Stimulated activated CD4-positive, alpha-beta T cell treated with anti-CD3 and anti-CD28 coated beads, Interleukin-1b, Interleukin-23, amount 100 ng/mL, for 24 hours (primary cell): ENCODE measurements around the gene VANGL1.

Experiments
- DNase-seq, 4 experiments: peaks; one replicate each; pipeline ENCODE4 v3.0.0-alpha.2; 2020; ENCODE audit warnings: low read depth in 4 of 4, low spot score in 1 of 4

The VANGL1 gene

DNA sequence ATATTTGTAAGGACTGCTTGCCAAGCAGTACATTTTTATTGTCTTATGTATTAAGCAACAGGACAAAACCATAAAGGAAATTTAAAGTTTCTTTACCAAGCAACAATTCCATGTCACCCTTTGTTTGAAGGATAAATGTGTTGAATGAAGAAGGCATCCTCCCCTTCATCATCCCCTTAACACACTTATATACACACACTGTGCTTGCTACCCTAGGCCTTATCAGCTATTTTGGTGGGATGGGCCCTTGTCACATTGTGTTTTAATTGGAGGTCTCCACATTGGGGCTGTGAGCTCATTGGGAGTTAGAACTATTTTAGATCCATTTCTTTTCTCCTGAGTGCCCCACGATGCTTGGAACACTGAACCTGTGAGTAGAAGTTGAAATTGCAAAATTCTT lies 1.9 kb downstream of the VANGL1 start:
- DNase-seq: no peak

DNA sequence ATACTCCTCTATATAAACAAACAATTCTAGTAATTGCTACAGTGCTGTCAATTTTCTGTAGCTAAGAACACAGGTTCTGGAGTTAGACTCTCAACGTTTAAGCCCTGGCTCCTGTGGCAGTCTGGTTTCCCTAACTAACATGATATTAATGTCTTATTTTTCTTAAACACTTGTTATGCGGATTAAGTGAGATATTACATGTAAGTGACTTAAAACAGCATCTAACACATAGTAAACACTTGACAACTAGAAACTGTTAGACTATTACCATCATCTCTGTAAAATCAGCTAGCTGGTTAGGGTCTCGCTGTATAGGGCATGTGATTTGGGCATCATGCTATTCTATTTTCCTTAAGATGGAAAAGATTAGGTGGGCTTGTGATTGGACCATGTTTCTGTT lies 2.3 kb downstream of the VANGL1 start:
- no peak for DNase-seq

DNA sequence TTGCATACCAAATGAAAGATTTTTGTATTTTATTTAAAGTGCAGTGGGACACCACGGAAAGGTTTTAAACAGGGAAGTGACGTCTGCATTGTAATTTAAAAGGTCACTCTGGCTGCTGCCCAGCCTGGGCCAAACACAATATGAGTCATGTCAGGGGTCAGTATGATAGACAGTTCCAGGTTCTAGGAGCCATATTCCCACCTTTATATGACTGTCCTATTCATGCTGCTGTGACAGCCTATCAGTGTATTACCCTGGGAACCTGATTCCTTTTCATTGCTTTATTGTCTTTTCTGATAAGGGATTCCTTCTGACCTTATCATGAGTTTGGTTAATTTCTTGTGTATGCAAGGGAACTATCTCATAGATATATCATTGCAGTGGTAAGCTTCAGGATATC lies 5.3 kb downstream of the VANGL1 start:
- no peak for DNase-seq

DNA sequence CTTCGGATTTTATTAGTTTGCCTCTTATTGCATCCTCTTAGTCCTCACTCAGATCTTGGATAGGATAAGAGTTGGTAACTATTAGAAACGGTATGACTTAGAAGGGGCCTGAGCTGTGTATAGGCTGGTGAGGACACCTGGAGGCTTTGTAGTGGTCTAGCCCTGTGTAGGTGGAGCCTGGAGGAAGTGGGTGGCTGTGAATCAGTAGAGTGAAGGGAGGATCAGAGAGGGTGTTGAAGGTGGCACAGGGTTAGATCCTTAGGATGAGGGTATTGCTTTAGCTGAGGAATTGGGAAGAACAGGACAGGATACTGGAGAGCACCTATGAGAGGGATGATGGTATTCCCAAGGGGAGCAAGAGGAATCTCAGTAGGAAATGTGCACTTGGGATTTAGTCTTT lies 5.7 kb downstream of the VANGL1 start:
- DNase-seq: no peak

DNA sequence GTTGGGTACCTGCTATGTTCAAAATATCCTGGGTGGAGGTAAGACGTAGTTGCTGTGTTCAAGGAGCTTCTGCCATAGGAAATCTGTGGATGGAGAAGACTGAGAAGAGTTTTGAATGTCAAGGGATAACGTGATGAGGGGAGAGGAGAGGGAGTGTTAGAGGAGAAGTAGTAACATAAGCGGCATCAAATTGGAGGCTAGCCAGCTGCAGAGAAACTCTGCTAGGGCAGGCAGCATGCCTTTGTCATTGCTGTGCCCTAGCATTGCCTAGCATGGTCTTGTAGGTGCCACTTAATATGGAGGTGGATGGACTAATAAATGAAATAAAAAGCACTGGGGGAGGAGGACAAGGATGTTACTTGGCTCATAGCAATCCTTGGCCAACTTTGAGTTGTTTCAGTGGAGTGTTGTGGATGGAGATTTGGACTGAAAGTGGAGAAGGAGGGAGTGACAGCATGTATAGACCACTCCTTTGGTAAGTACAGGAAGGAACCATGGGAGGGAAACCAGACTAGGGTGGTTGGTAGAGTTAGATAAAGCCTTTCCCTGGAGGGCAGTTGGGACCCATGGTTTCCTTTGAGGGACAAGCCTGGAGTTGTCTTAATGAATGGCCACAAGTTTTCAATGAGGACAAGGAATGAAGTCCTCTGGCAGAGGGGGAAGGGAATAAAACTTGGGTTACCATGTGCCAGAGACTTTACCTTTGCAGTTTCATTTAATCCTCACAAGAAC lies 6.3 kb downstream of the VANGL1 start:
- DNase-seq: no peak

DNA sequence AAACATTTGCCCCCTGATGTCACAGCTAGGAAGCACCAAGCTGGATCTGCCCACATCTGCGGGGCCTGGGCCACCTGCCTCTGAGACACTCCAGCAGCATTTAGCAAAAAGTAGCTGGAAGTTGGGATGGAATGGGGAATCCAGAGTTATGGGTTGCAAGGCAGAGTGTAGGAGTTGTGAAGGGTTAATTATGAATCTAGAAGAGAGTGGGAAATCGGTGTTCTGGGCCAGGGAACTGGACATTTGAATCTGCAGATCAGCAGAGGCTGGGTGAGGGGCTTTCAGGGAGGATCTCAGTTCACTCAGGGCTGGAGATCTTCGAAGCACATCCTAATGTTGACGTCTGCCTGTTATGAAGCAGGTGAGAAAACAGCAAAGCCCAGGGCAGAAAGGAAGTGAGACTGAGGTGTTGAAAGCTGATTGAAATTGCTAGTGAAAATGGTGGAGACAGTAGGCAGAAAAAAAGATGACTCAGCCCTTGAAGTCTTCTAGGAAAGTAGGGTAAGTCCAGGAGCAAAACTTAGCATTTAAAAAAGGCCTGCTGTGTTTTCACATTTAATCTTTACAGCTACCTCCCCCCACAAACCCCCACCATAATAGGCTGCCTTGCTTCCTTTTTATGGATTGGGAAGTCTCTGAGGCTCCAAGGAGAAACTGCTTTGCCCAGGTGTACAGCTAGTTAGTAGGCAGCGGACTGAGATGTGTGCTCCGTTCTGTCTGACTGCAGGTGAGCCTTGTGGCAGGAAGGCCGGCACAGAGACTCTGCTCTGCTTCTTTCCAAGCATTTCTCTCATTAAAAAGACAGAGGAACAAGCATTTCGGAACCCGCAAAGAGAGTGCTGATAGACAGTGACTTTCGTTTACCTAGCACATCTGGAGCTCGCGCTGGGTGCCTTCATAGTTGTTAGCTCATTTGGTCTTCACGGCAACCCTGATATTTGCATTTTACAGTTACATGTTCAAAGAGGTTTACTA lies 7.2 kb downstream of the VANGL1 start:
- no peak for DNase-seq

DNA sequence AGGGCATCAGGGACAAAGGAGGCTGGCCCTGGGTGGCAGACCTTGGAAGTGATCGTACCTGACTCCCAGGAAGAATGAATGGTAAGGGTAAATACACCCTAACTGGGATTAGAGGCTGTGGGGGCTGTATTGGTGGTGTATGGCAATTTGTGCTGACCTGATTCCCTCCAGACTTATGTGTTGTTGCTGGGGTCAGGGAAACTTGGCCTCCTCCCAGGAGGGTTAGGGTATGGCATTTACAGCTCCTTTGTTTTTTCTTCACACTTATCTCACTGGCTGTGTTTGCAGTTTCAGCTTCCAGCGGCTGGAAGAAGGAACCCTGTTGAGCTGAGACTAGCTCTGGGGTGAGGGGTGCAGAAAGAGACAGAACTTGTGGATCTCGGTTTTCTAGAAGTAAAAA lies 8.2 kb downstream of the VANGL1 start:
- DNase-seq: no peak

DNA sequence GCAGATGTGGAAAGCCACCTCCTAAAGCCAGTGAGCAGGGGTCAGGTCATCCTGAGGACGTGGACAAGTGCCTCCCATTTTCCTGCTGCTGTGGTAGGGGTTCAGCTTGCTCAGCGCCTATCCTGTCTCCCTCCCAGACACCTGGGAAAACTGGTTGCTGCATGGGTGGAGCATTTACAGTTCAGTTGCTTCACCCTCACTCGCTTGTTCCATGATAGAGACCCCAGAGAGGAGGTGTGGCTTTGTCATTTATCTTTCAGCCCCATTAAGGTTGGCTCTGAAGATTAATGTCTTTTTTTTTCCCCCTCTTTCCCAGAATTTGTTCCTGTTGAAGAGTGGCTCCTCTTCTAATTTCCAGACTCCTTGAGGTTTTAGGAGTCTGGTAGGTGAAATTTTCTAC lies 9.2 kb downstream of the VANGL1 start:
- DNase-seq: no peak

DNA sequence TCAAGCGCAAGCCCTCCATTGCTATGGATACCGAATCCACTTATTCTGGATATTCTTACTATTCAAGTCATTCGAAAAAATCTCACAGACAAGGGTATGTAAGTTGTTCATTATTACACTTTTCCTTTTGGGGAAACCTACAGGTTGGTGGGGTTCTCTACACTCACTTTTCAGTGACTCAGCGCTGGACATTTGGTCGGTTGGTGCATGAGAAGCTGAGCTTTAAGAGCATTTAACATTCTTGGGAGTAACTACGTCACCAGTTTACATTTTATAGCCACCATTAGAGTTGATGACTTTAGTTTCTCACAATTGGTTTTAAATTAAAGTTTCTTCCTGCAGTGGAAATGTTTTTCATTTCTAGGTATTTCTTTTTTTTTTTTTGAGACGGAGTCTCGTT lies 9.6 kb downstream of the VANGL1 start:
- no peak for DNase-seq

DNA sequence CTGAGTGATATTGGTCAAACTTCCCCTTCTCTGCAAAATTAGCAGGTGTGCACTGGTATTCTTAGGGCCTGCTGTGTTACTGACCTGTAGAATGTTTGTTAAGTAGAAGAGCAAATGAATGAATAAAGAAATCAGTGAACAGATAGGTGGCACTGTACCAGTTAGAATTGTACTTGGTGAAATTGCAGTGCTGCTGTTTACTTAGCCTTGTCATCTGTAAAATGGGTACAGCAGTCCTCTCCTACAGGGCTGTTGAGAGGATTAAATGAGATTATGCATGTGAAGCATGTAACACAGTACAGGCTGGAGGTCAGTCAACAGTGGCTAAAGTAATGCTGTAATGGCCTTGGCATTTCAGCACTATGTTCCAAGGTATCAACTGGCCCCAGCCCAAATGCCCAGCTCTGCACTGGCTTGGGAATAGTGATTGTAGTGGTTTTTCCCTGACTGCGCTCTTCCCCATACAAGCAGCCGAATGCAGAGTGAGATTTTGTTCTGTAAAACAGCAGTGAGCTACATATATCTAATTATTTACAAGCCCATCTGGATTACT lies 10.5 kb downstream of the VANGL1 start:
- DNase-seq: no peak

DNA sequence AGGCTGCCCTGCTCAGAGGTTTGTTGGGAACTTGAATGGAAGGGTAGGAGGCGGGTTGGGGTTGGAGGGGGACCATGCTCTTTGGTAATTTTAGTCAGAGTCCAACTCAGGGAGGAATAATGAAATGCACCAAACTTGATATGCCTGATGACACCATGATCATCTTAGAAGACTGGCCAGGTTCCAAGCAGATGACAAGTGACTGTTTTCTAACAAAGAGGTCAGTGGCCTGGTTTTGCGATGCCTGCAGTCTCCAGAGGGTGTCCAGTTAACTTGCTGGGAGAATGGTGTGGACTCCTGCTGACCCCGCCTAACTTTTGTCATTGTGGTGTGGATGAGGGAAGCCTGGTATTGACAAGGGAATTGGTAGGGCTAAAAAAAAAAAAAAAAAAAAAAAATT lies 12.4 kb downstream of the VANGL1 start:
- DNase-seq: no peak

DNA sequence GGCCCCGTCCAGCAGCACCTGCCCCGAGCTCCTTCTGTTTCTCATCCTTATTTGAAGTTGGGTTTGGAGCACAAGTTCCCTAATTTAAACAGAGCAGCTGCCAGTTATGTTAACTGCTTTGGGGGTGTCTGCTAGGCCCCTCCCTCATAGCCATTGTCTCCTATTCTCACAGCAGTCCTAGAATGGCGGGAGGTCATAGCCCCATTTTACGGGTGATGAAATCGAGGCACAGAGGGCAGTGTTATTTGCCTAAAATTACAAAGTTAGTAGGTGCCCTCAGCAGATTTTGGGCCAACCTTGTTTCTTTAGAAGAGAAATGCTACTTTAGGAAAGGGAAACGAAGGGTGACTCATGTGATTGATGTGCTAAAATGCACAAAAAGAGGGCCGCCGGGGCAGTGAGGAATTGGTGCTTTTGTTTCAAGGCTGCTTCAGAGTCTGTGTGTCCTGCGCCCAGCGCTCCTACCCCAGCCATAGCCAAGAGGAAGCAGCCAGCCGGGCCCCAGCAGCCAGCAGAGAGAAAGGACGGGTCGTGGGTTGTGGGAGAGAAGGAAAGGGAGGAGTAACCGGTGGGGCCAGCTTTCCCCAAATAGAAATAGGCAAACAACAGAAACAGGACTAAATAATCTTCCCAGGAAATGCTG lies 13.0 kb downstream of the VANGL1 start:
- no peak for DNase-seq

DNA sequence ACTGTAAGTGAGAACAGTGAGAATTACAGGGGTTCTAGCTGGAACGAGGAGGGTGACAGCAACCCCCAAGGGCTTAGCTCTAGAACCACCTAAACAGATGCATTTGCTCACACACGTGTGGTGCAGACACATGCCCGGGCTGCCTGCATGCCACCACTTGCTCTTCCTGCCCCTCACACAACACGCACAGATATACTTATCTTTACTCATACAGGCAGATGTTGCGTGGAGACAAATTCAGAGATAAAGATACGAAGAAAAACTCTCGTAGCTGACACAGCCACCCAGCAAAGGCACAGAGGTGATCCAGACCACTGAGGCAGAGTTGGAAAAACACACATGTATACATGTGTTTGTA lies 13.5 kb downstream of the VANGL1 start:
- DNase-seq: no peak

DNA sequence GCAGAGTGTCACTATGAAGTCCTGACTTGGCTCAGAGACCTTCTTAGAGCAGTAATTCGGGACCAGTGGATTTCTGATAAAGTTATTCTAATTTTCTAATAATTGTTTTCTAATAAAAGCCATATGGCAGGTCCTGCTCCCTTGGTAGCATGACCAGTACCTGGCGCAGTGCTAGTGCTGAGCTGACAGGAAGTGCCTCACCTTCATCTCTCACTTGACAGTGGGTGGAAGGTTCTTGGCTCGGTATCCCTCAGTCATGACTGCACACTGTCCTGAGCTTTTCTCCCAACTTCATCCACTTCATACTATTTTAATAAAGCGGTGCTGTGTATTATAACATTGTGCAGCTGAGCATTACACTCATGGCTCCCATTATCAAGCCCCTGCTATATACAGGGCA lies 14.1 kb downstream of the VANGL1 start:
- DNase-seq: no peak

DNA sequence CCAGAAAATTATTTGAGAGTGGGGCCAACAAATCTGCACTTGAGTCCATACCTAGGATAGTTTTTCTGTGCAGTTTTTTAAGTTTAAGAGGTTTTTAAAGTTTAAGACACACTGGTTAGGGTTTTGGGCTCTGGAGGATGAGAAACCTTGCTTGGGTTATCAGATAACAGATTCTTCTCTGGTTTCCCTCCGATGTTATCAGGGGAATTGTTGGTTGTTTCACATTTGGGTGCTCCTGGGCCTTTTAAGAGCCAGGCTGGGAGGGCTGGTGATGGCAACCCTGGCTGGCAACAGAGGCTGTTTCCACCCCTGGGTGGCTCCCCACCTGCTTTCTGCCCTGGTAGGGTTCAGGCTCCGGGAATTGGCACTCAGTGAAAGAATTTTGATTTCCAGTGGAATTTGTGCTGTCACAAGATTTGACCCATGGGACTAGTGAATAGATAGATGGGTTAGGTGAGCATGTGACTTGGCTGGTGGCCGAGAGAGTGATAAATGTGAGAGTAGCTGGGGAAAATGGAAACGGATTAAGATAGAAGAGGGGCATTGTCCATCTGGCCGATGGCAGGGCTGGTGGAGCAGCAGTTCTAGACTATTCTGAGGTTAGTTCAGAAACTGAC lies 14.8 kb downstream of the VANGL1 start:
- no peak for DNase-seq

DNA sequence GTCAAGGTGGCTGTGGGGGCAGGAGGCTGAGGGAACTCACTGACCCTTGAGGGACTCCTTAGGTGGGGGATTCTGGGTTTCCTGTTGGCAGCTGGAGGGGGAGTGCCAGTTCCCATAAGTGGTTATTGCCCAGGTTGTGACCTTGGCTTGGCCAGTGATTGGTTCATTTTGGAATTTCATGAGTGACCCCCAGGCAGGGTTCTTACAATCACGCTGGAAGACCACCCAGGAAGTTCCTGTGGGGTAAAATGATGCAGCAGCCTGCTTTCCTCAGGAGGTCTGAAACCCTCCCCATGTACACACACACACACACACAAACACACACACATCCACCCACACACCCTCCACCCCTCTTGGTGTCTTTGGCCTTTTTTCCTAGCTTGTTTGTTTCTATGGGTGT lies 16.9 kb downstream of the VANGL1 start:
- DNase-seq: no peak

DNA sequence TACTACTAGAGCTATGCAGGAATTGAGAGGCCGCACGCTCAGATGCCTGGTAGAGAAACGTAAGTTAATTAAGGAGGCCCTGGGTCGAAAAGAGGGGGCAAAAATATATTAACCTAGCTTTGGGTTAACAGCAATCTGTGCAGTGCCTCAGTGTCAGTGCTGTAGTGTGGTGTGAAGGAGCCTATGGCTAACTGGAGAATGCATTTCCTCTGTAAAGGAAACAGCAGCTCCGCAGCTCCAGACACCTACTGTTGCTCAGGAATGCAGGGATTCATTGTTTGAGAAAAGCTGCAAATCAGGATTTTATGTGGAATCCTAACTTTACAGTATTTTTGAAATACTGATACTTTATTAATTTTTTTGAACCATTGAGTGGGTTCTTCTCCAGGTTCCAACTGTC lies 18.4 kb downstream of the VANGL1 start:
- DNase-seq: no peak

DNA sequence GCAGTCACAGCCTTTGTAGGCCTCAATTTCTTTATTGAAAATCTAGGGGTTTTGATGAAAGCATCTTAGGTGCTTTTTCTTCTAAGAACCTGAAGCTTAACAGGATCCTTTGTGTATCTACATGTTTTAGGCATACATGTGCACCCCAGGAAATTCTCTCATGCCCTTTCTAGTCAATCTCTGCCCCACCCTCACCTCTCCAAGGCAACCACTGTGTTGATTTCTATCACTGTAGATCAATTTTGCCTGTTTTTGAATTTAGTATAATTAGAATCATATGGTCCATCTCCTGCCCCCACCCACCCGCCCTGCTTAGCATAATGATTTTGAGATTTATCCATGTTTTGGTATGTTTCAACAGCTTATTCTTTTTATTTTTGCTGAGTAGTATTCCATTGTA lies 19.4 kb downstream of the VANGL1 start:
- DNase-seq: no peak

DNA sequence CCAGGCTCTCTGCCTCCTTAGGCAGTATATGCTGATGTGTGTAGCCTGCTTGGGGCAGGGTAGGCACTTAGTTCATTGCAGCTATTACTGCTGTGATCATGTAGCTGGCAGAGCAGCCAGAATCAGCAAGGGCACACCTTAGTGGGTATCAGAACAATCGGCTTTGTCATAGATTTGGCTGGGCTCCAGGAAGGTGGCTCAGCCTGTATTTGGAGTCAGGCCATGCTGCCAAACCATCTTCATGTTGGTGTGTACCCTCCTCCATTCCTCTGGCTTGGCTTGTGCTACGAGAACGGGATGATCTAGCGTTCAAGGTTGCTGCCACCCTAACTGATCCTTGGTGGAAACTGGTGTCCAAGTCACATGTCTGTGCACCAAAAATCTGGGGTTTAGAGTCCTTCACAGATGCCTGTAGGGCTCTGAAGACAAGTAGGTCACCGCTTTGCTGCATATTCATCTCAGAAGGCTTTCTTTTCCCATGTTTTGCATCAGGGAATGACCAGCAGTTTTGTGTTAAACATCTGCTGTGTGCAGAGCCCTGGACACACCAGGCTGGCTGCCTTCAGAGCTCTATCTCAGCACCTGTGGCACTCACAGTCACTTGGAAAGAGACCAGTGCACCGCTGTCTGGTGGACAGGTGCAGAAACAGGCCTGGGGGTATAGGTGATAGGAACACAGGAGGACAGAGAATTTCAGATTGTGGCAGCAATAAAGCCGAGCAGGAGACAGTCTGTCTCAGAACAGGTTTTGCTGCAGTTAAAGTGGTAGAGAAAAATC lies 23.7 kb downstream of the VANGL1 start:
- no peak for DNase-seq

DNA sequence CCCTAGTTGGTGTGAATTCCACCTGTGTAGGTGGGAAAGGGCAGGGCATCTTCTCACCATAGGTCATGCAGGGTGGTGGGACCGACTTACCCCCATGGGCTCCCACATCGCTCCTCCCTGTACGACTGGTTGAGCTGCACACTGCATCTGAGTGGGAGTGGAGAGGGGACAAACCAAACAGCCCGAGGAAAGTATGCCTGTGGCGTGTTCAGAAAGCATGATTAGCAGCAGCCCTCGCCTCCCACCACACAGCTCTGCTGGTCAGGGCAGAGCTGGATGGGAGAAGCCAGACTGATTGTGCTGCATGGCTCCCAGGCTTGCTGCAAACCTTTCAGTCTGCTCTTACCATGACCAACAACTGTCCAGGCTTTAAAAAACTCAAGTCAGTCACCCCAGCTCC lies 24.4 kb downstream of the VANGL1 start:
- DNase-seq: no peak

DNA sequence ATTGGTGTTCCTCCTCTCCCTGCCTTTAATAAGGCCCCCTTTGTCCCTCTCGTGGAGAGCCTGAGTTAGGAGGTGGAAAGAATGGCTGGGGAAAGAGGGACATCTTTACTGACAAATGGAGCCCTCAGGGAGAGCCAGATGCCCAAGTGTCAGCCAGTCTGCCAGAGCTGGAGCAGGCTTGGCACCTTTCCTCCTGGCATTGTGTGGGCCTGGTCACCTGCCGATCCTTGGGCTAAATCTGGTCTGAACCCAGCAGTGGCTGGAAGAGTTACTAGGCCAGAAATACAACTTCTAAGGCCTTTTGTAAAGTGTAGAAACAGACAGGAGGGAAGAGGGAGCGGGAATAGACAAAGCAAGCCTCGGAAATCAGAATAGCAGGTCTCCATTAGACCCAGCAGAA lies 24.9 kb downstream of the VANGL1 start:
- no peak for DNase-seq
